HCT116 (cell line): ENCODE data around the gene VSIG10.

Experiments used
- EZH2phosphoT487 ChIP-seq: fragments of 200-600 bp; IDR thresholded peaks from 2 replicates; pipeline ENCODE4 v1.6.1; 2018; ENCODE audit warnings: antibody characterized with exemption, borderline replicate concordance
- JUND ChIP-seq: IDR thresholded peaks from 2 replicates; pipeline ENCODE4 v1.6.1; 2012
- POLR2AphosphoS5 ChIP-seq: IDR thresholded peaks from 2 replicates; pipeline ENCODE4 v1.6.1; 2011; ENCODE audit warnings: mild to moderate bottlenecking, low read depth, low read length, moderate library complexity
- RAD21 ChIP-seq: IDR thresholded peaks from 2 replicates; pipeline ENCODE4 v1.6.1; 2012; ENCODE audit warnings: low read depth, mild to moderate bottlenecking
- TF ChIP-seq, protein P1 (sequence below), 3 experiments: fragments of 200-600 bp in 1 of 3; sonication (generic) in 1 of 3; IDR thresholded peaks in 2 of 3; conservative IDR thresholded peaks in 1 of 3; 2 replicates each; pipeline ENCODE4 v1.5.1; 2012 to 2017; ENCODE audit warnings: low read depth in 2 of 3, low read length in 2 of 3, antibody characterized with exemption in 1 of 3, borderline replicate concordance in 1 of 3, control low read depth in 1 of 3, mild to moderate bottlenecking in 1 of 3, mixed read lengths in 1 of 3, mixed run types in 1 of 3, moderate library complexity in 1 of 3; ENCODE audit not compliant: insufficient read depth in 1 of 3
- TF ChIP-seq, protein P2 (sequence below): IDR thresholded peaks from 2 replicates; pipeline ENCODE4 v1.6.1; 2012
- TF ChIP-seq, protein P3 (sequence below): IDR thresholded peaks from 2 replicates; pipeline ENCODE4 v1.6.1; 2012; ENCODE audit warnings: low read depth
- TF ChIP-seq, protein P4 (sequence below): IDR thresholded peaks from 2 replicates; pipeline ENCODE4 v1.6.1; 2012

DNA sequence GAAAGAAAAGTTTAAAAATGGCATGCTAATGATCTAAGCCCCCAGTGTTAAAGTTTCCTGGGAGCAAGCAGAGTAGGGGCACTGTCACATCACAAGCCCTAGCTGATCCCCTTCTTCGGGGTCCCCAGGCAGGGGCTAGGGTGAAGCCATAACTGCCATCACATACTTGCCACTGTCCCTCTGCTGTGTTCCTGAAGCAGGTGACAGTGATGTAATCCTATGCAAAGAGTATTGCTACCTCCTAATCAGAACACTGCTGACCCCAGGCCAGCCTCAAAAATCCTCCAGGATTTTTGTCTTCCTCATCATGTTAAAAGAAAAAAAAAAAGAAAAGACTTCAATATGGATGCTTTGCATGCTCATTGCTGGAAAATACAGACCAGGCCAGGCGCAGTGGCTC, 88.5 kb downstream of the VSIG10 start:
- TF ChIP-seq, protein P1, sequence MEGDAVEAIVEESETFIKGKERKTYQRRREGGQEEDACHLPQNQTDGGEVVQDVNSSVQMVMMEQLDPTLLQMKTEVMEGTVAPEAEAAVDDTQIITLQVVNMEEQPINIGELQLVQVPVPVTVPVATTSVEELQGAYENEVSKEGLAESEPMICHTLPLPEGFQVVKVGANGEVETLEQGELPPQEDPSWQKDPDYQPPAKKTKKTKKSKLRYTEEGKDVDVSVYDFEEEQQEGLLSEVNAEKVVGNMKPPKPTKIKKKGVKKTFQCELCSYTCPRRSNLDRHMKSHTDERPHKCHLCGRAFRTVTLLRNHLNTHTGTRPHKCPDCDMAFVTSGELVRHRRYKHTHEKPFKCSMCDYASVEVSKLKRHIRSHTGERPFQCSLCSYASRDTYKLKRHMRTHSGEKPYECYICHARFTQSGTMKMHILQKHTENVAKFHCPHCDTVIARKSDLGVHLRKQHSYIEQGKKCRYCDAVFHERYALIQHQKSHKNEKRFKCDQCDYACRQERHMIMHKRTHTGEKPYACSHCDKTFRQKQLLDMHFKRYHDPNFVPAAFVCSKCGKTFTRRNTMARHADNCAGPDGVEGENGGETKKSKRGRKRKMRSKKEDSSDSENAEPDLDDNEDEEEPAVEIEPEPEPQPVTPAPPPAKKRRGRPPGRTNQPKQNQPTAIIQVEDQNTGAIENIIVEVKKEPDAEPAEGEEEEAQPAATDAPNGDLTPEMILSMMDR (IDR thresholded peaks at IDR 0.05 in 2 of 3, conservative IDR thresholded peaks at IDR 0.05 in 1 of 3; ENCODE audit: borderline replicate concordance in 1 of 3, insufficient read depth in 1 of 3, low read depth in 2 of 3, low read length in 2 of 3): no peak
- TF ChIP-seq, protein P2, sequence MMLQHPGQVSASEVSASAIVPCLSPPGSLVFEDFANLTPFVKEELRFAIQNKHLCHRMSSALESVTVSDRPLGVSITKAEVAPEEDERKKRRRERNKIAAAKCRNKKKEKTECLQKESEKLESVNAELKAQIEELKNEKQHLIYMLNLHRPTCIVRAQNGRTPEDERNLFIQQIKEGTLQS: no peak
- TF ChIP-seq RAD21 (no peak), EZH2phosphoT487 (no peak), JUND (no peak), POLR2AphosphoS5 (no peak)
- TF ChIP-seq, protein P3, sequence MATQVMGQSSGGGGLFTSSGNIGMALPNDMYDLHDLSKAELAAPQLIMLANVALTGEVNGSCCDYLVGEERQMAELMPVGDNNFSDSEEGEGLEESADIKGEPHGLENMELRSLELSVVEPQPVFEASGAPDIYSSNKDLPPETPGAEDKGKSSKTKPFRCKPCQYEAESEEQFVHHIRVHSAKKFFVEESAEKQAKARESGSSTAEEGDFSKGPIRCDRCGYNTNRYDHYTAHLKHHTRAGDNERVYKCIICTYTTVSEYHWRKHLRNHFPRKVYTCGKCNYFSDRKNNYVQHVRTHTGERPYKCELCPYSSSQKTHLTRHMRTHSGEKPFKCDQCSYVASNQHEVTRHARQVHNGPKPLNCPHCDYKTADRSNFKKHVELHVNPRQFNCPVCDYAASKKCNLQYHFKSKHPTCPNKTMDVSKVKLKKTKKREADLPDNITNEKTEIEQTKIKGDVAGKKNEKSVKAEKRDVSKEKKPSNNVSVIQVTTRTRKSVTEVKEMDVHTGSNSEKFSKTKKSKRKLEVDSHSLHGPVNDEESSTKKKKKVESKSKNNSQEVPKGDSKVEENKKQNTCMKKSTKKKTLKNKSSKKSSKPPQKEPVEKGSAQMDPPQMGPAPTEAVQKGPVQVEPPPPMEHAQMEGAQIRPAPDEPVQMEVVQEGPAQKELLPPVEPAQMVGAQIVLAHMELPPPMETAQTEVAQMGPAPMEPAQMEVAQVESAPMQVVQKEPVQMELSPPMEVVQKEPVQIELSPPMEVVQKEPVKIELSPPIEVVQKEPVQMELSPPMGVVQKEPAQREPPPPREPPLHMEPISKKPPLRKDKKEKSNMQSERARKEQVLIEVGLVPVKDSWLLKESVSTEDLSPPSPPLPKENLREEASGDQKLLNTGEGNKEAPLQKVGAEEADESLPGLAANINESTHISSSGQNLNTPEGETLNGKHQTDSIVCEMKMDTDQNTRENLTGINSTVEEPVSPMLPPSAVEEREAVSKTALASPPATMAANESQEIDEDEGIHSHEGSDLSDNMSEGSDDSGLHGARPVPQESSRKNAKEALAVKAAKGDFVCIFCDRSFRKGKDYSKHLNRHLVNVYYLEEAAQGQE: no peak
- TF ChIP-seq, protein P4, sequence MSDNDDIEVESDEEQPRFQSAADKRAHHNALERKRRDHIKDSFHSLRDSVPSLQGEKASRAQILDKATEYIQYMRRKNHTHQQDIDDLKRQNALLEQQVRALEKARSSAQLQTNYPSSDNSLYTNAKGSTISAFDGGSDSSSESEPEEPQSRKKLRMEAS: no peak
